K562 (cell line): ENCODE data around the gene DYNLL1. TPM values are rescaled to one million over a fixed set of nuclear protein-coding genes. Genes with fewer than 3 reads are reported as not detected.

Experiments used
- CCNT2 ChIP-seq: IDR thresholded peaks from 2 replicates; pipeline ENCODE4 v1.6.1; 2011; ENCODE audit warnings: borderline replicate concordance, low read depth, mild to moderate bottlenecking, moderate library complexity, mixed read lengths, low read length; ENCODE audit not compliant: insufficient read length; ENCODE audit errors: extremely low read depth
- KDM2B ChIP-seq: fragments of 250-450 bp; sonication (Bioruptor Pico); IDR thresholded peaks from 2 replicates; pipeline ENCODE4 v1.8.0; 2021; ENCODE audit warnings: mild to moderate bottlenecking, moderate library complexity
- MGA ChIP-seq: fragments of 450-650 bp; IDR thresholded peaks from 2 replicates; pipeline ENCODE4 v1.6.1; 2016; ENCODE audit warnings: mild to moderate bottlenecking, moderate library complexity
- NKRF ChIP-seq: fragments of 450-650 bp; IDR thresholded peaks from 2 replicates; pipeline ENCODE4 v1.6.1; 2016; ENCODE audit warnings: borderline replicate concordance
- PHB2 ChIP-seq: fragments of 450-650 bp; IDR thresholded peaks from 2 replicates; pipeline ENCODE4 v1.6.1; 2017; ENCODE audit warnings: low read depth
- SRSF1 ChIP-seq: fragments of 200-400 bp; formaldehyde crosslinking; IDR thresholded peaks from 2 replicates; pipeline ENCODE4 v1.6.1; 2017; ENCODE audit warnings: mild to moderate bottlenecking, low read depth, low read length, moderate library complexity
- TBP ChIP-seq: optimal IDR thresholded peaks from 2 replicates; pipeline ENCODE3; 2011; ENCODE audit warnings: low read depth, low read length, improper control_type of control experiment
- ZNF311 ChIP-seq: fragments of 250-450 bp; sonication (Bioruptor Pico); IDR thresholded peaks from 2 replicates; pipeline ENCODE4 v1.4.0; 2020; ENCODE audit warnings: mild to moderate bottlenecking, moderate library complexity
- ZNF830 ChIP-seq: fragments of 250-450 bp; sonication (Bioruptor Pico); IDR thresholded peaks from 2 replicates; pipeline ENCODE4 v1.5.0; 2021; ENCODE audit warnings: mild to moderate bottlenecking
- ZZZ3 ChIP-seq: fragments of 450-650 bp; IDR thresholded peaks from 2 replicates; pipeline ENCODE4 v1.6.1; 2016; ENCODE audit warnings: antibody characterized with exemption, mild to moderate bottlenecking, moderate library complexity
- polyA plus RNA-seq, 8 experiments: library from polyadenylated mRNA; depleted of rRNA in 4 of 8; stranded (reverse) in 5 of 8; unstranded in 3 of 8; fragments of >200 nt; fragmentation: Nextera tagmentation in 2 of 8; fragmentation: Illumina TruSeq in 1 of 8; extraction: Ambion mirVana in 2 of 8; extraction: Trizol in 1 of 8; gene quantifications; 2 replicates each; pipeline versions ENCODE4 v1.2.1 to v1.2.3, GENCODE V29; 2011 to 2014; ENCODE audit warnings: inconsistent platforms in 1 of 8, missing spikeins in 1 of 8
- total RNA-seq, 7 experiments: library from RNA; depleted of rRNA in 6 of 7; stranded (reverse); fragments of >200 nt in 6 of 7; fragmentation: Illumina TruSeq in 2 of 7; extraction: Trizol in 2 of 7; gene quantifications; 2 replicates each; pipeline versions ENCODE4 v1.2.1 to v1.2.3, GENCODE V29; 2011 to 2021; ENCODE audit warnings: low replicate concordance in 1 of 7
- TF ChIP-seq, protein P1 (sequence below): fragments of 450-650 bp; IDR thresholded peaks from 2 replicates; pipeline ENCODE4 v1.7.0; 2016; ENCODE audit warnings: borderline replicate concordance

DYNLL1 gene
- total and polyA plus RNA-seq, 9 of the 15 experiments (the other 6 are each of a cell fraction or from before 2014, with no cell fraction given) = 303 to 1,112 (median 468) TPM

- TF ChIP-seq SRSF1 (no peak), ZNF311 (CRISPR knock-in tag) (peak; percentile 35; the same call in 1 of the 2 replicates), MGA (peak; percentile 60), KDM2B (CRISPR knock-in tag) (0 out of 2 replicates have a peak, but pooled peaks have one; percentile 13), CCNT2 (peak; percentile 87), ZZZ3 (no peak), ZNF830 (CRISPR knock-in tag) (no peak), NKRF (no peak; the same call in none of the 2 replicates), TBP (peak; percentile 71), PHB2 (no peak)
- TF ChIP-seq, protein P1, sequence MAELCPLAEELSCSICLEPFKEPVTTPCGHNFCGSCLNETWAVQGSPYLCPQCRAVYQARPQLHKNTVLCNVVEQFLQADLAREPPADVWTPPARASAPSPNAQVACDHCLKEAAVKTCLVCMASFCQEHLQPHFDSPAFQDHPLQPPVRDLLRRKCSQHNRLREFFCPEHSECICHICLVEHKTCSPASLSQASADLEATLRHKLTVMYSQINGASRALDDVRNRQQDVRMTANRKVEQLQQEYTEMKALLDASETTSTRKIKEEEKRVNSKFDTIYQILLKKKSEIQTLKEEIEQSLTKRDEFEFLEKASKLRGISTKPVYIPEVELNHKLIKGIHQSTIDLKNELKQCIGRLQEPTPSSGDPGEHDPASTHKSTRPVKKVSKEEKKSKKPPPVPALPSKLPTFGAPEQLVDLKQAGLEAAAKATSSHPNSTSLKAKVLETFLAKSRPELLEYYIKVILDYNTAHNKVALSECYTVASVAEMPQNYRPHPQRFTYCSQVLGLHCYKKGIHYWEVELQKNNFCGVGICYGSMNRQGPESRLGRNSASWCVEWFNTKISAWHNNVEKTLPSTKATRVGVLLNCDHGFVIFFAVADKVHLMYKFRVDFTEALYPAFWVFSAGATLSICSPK = no peak
These were observed 26.3 kb upstream of the DYNLL1 start, which contains the start of gene SRSF9 (continued) for GRCh38 chr12:120469450-120470149.
